HCT116 (cell line): ENCODE data around the gene ATP1B3. TPM values are rescaled to one million over a fixed set of nuclear protein-coding genes. Genes with fewer than 3 reads are reported as not detected.

Source experiments
- ATAC-seq: fragments of 200-7000 bp; cut with Tn5 transposase; 2 replicates; pipeline ENCODE4 v1.9.1; 2020; ENCODE audit warnings: mild to moderate bottlenecking, moderate library complexity
- BruUV-seq: library from RNA; stranded (reverse); fragments of 400-500 nt; replicated peaks from 2 replicates; lab custom pipeline; 2021; lab: Mats Ljungman, UMichigan
- CTCF ChIA-PET: fragments of 300-600 bp; sonication (Branson Sonifier 250); formaldehyde crosslinking; loops from one replicate; lab custom pipeline; 2021; ENCODE audit warnings: antibody characterized with exemption; lab: Charles Lee
- POLR2A ChIA-PET: fragments of 300-600, 350-600 bp; sonication (Branson Sonifier 250); formaldehyde crosslinking; loops from one replicate; lab custom pipeline; 2021; ENCODE audit warnings: antibody characterized with exemption; lab: Charles Lee
- RAD21 ChIA-PET, 2 experiments: fragments of 300-600 bp; sonication (Branson Sonifier 250); formaldehyde crosslinking; loops; one replicate each; lab custom pipeline; 2023; ENCODE audit warnings: low total read pairs in 2 of 2; ENCODE audit not compliant: uncharacterized antibody in 2 of 2, unreplicated experiment in 2 of 2, low non-redundant PET in 1 of 2; lab: Charles Lee
- DNase-seq: peaks from one replicate; pipeline ENCODE4 v3.0.0-alpha.2; 2010; ENCODE audit warnings: low read depth, low spot score
- H2AFZ ChIP-seq: fragments of 200-600 bp; shearing (Covaris generic), sonication (generic); 2 replicates; pipeline ENCODE4 v1.6.1; 2017; ENCODE audit warnings: low read depth, mixed run types, mixed read lengths, antibody characterized with exemption, low read length; ENCODE audit not compliant: poor library complexity, severe bottlenecking
- H3K27ac ChIP-seq: 2 replicates; pipeline ENCODE4 v1.5.1; 2012; ENCODE audit warnings: low read depth, low read length
- H3K27me3 ChIP-seq: fragments of 200-600 bp; sonication (generic); 2 replicates; pipeline ENCODE4 v1.6.1; 2016; ENCODE audit warnings: mixed run types, low read length, mixed read lengths; ENCODE audit not compliant: insufficient read depth
- H3K36me3 ChIP-seq, 2 experiments: fragments of 200-500 bp in 1 of 2; fragments of 200-600 bp in 1 of 2; sonication (Bioruptor generic) in 1 of 2; sonication (generic) in 1 of 2; 2 replicates each; pipeline versions ENCODE4 v1.5.1 to v1.6.1; 2014 to 2016; ENCODE audit warnings: low read length in 2 of 2, inconsistent platforms in 1 of 2, mixed read lengths in 1 of 2, mixed run types in 1 of 2; ENCODE audit not compliant: insufficient read depth in 2 of 2, control insufficient read depth in 1 of 2
- H3K4me1 ChIP-seq, 2 experiments: fragments of 200-600 bp in 1 of 2; sonication (generic) in 1 of 2; 2 replicates each; pipeline versions ENCODE4 v1.5.1 to v1.6.1; 2012 to 2017; ENCODE audit warnings: low read length in 2 of 2, inconsistent platforms in 1 of 2, mild to moderate bottlenecking in 1 of 2, mixed read lengths in 1 of 2, mixed run types in 1 of 2, moderate library complexity in 1 of 2; ENCODE audit not compliant: insufficient read depth in 2 of 2, control insufficient read depth in 1 of 2
- H3K4me2 ChIP-seq: fragments of 200-600 bp; sonication (generic); 2 replicates; pipeline ENCODE4 v1.6.1; 2017; ENCODE audit warnings: mixed run types, low read length, mixed read lengths
- H3K4me3 ChIP-seq, 2 experiments: fragments of 200-600 bp in 1 of 2; sonication (generic) in 1 of 2; replicated peaks in 1 of 2; 2 replicates each; pipeline ENCODE4 v1.5.1; 2011 to 2016; ENCODE audit warnings: low read length in 2 of 2, control low read depth in 1 of 2, low read depth in 1 of 2, mild to moderate bottlenecking in 1 of 2, mixed read lengths in 1 of 2, mixed run types in 1 of 2
- H3K79me2 ChIP-seq: fragments of 200-600 bp; sonication (generic); 2 replicates; pipeline ENCODE4 v1.6.1; 2017; ENCODE audit warnings: mild to moderate bottlenecking, mixed run types, low read length, moderate library complexity, mixed read lengths; ENCODE audit not compliant: insufficient read depth
- H3K9ac ChIP-seq: fragments of 200-600 bp; sonication (generic); 2 replicates; pipeline ENCODE4 v1.6.1; 2016; ENCODE audit warnings: low read length, mixed read lengths
- H3K9me2 ChIP-seq: fragments of 200-600 bp; sonication (generic), shearing (Covaris generic); 2 replicates; pipeline ENCODE4 v1.6.1; 2017; ENCODE audit warnings: mixed run types, mild to moderate bottlenecking, moderate library complexity; ENCODE audit not compliant: insufficient read depth
- H3K9me3 ChIP-seq, 2 experiments: fragments of 200-500 bp in 1 of 2; fragments of 200-600 bp in 1 of 2; sonication (Bioruptor generic) in 1 of 2; sonication (generic) in 1 of 2; 2 replicates each; pipeline ENCODE4 v1.6.1; 2014 to 2017; ENCODE audit warnings: low read length in 2 of 2, mixed read lengths in 2 of 2, inconsistent platforms in 1 of 2, low read depth in 1 of 2, mild to moderate bottlenecking in 1 of 2, mixed run types in 1 of 2, moderate library complexity in 1 of 2; ENCODE audit not compliant: control insufficient read depth in 1 of 2, insufficient read depth in 1 of 2
- H4K20me1 ChIP-seq: fragments of 200-600 bp; sonication (generic), shearing (Covaris generic); 2 replicates; pipeline ENCODE4 v1.6.1; 2017; ENCODE audit warnings: mixed run types, mild to moderate bottlenecking, moderate library complexity; ENCODE audit not compliant: insufficient read depth
- ATF3 ChIP-seq: IDR thresholded peaks from 2 replicates; pipeline ENCODE4 v1.6.1; 2012
- CBX3 ChIP-seq: IDR thresholded peaks from 2 replicates; pipeline ENCODE4 v1.6.1; 2012; ENCODE audit warnings: low read depth
- CEBPB ChIP-seq: IDR thresholded peaks from 2 replicates; pipeline ENCODE4 v1.6.1; 2012; ENCODE audit warnings: low read depth
- EGR1 ChIP-seq: IDR thresholded peaks from 2 replicates; pipeline ENCODE4 v1.6.1; 2012; ENCODE audit warnings: low read depth
- ELF1 ChIP-seq: IDR thresholded peaks from 2 replicates; pipeline ENCODE4 v1.6.1; 2012; ENCODE audit warnings: low read depth, borderline replicate concordance
- EZH2 ChIP-seq: fragments of 200-600 bp; sonication (generic); IDR thresholded peaks from 2 replicates; pipeline ENCODE4 v1.6.1; 2017; ENCODE audit warnings: antibody characterized with exemption, mixed run types
- EZH2phosphoT487 ChIP-seq: fragments of 200-600 bp; IDR thresholded peaks from 2 replicates; pipeline ENCODE4 v1.6.1; 2018; ENCODE audit warnings: antibody characterized with exemption, borderline replicate concordance
- FOSL1 ChIP-seq: IDR thresholded peaks from 2 replicates; pipeline ENCODE4 v1.6.1; 2012; ENCODE audit warnings: low read depth
- JUND ChIP-seq: IDR thresholded peaks from 2 replicates; pipeline ENCODE4 v1.6.1; 2012
- POLR2AphosphoS5 ChIP-seq: IDR thresholded peaks from 2 replicates; pipeline ENCODE4 v1.6.1; 2011; ENCODE audit warnings: mild to moderate bottlenecking, low read depth, low read length, moderate library complexity
- REST ChIP-seq: IDR thresholded peaks from 2 replicates; pipeline ENCODE4 v1.6.1; 2012; ENCODE audit warnings: low read depth
- SP1 ChIP-seq: IDR thresholded peaks from 2 replicates; pipeline ENCODE4 v1.6.1; 2012; ENCODE audit warnings: low read depth
- ZNF274 ChIP-seq: fragments of 200-500 bp; sonication (Bioruptor generic); IDR thresholded peaks from 2 replicates; pipeline ENCODE4 v1.6.1; 2014; ENCODE audit warnings: mild to moderate bottlenecking, low read depth, low read length, inconsistent platforms
- intact Hi-C: fragments of 100-400 bp; cut with micrococcal nuclease; formaldehyde crosslinking; loops from 2 replicates; pipeline ENCODE4 v1.10.0; 2022
- total RNA-seq: library from RNA; stranded (reverse); gene quantifications from one replicate; pipeline ENCODE4 v1.2.1, GENCODE V29; 2021; ENCODE audit not compliant: unreplicated experiment
- TF ChIP-seq, protein P1 (sequence below): IDR thresholded peaks from 2 replicates; pipeline ENCODE4 v1.6.1; 2012
- TF ChIP-seq, protein P2 (sequence below): IDR thresholded peaks from 2 replicates; pipeline ENCODE4 v1.6.1; 2011; ENCODE audit warnings: mild to moderate bottlenecking, low read length, moderate library complexity; ENCODE audit not compliant: insufficient replicate concordance; ENCODE audit errors: extremely low read depth

ATP1B3 gene
- total RNA-seq, 1 experiment from 2014 or later, result 147 TPM

GRCh38 chr3:141938011-141938500, 61.6 kb downstream of the ATP1B3 start:
- ChIA-PET POLR2A (no interaction called here), CTCF (no interaction called here), RAD21 (no interaction called here)
- no peaks in the 10 kb centered on the region for H4K20me1 ChIP-seq
- H3K79me2 ChIP-seq, result no peaks in the 10 kb centered on the region
- no peak for DNase-seq
- H3K9me2 ChIP-seq, result no peaks in the 10 kb centered on the region
- peaks cover 44 to 57% of the 10 kb centered on the region in 2 experiments for H3K4me1 ChIP-seq
- no peak overlapping the region for H3K9ac ChIP-seq
- no peak overlapping the region for H3K27ac ChIP-seq
- no peak overlapping the region for H2AFZ ChIP-seq
- ATAC-seq, result no peak
- no peaks in the 10 kb centered on the region for H3K27me3 ChIP-seq
- intact Hi-C loops, result no loop called here
- TF ChIP-seq CEBPB (no peak), EGR1 (no peak), ELF1 (no peak), CBX3 (no peak)
- no peaks in the 10 kb centered on the region for H3K9me3 ChIP-seq
- no peak overlapping the region for H3K4me2 ChIP-seq
- no peak overlapping the region for H3K4me3 ChIP-seq
- H3K36me3 ChIP-seq, result no peaks in the 10 kb centered on the region
- BruUV-seq, result no TSS peak

- peak overlapping the region; percentile 53 for H3K9ac ChIP-seq
- TF ChIP-seq EZH2phosphoT487 (no peak), ATF3 (no peak), REST (no peak), CEBPB (no peak), ZNF274 (no peak), POLR2AphosphoS5 (no peak), EZH2 (no peak), SP1 (no peak), JUND (no peak), FOSL1 (no peak)
- TF ChIP-seq, protein P1, sequence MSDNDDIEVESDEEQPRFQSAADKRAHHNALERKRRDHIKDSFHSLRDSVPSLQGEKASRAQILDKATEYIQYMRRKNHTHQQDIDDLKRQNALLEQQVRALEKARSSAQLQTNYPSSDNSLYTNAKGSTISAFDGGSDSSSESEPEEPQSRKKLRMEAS, result no peak
- TF ChIP-seq, protein P2, sequence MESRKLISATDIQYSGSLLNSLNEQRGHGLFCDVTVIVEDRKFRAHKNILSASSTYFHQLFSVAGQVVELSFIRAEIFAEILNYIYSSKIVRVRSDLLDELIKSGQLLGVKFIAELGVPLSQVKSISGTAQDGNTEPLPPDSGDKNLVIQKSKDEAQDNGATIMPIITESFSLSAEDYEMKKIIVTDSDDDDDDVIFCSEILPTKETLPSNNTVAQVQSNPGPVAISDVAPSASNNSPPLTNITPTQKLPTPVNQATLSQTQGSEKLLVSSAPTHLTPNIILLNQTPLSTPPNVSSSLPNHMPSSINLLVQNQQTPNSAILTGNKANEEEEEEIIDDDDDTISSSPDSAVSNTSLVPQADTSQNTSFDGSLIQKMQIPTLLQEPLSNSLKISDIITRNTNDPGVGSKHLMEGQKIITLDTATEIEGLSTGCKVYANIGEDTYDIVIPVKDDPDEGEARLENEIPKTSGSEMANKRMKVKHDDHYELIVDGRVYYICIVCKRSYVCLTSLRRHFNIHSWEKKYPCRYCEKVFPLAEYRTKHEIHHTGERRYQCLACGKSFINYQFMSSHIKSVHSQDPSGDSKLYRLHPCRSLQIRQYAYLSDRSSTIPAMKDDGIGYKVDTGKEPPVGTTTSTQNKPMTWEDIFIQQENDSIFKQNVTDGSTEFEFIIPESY, result no peak
Observed at GRCh38 chr3:141939759-141940158, 63.3 kb downstream of the ATP1B3 start.

More at GRCh38 chr3:141939759-141940158, 63.3 kb downstream of the ATP1B3 start:
- no peaks in the 10 kb centered on the region for H3K9me3 ChIP-seq
- POLR2A ChIA-PET, result interaction anchor here (0.7 to 1.5 kb wide), 4 partner anchors 11 to 244 kb away, joined by 3 to 6 read pairs (median 4); no protein-coding TSS in a partner anchor
- intact Hi-C loops, result no loop called here
- H3K27me3 ChIP-seq, result no peaks in the 10 kb centered on the region
- H2AFZ ChIP-seq, result no peak overlapping the region
- ATAC-seq (peak; percentile 58), DNase-seq (peak; percentile 33)
- H3K79me2 ChIP-seq, result no peaks in the 10 kb centered on the region
- no peaks in the 10 kb centered on the region for H3K9me2 ChIP-seq
- CTCF ChIA-PET, result no interaction called here
- H3K4me1 ChIP-seq, result peaks cover 44 to 55% of the 10 kb centered on the region in 2 experiments
- RAD21 ChIA-PET, result no interaction called here
- H3K27ac ChIP-seq, result peak overlapping the region; percentile 88
- H3K36me3 ChIP-seq, result no peaks in the 10 kb centered on the region
- H4K20me1 ChIP-seq, result no peaks in the 10 kb centered on the region
- no TSS peak for BruUV-seq
- peak overlapping the region; percentile 77 for H3K4me2 ChIP-seq
- peak overlapping the region; percentile 4 to 54 for H3K4me3 ChIP-seq
